K562 (cell line): Measurements from ENCODE around the gene MVP.

Experiments
- EZH2 ChIP-seq: IDR thresholded peaks from 2 replicates; pipeline ENCODE4 v1.6.1; 2012; ENCODE audit warnings: low read depth, mild to moderate bottlenecking, inconsistent platforms, low read length, borderline replicate concordance
- SMAD1 ChIP-seq: fragments of 150-350 bp; IDR thresholded peaks from 2 replicates; pipeline ENCODE4 v1.6.1; 2014; ENCODE audit warnings: low read length, low read depth; ENCODE audit not compliant: partially characterized antibody
- SP2 ChIP-seq: IDR thresholded peaks from 2 replicates; pipeline ENCODE4 v1.6.1; 2011; ENCODE audit warnings: mild to moderate bottlenecking, low read depth, low read length, moderate library complexity; ENCODE audit not compliant: poor library complexity, severe bottlenecking; ENCODE audit errors: extremely low read depth
- TF ChIP-seq, protein P1 (sequence below), 3 experiments: IDR thresholded peaks in 2 of 3; conservative IDR thresholded peaks in 1 of 3; 2 replicates each; pipeline ENCODE4 v1.5.1; 2011 to 2012; ENCODE audit warnings: low read length in 3 of 3, mild to moderate bottlenecking in 3 of 3, control low read depth in 2 of 3, improper control_type of control experiment in 1 of 3, inconsistent platforms in 1 of 3, low read depth in 1 of 3, mixed read lengths in 1 of 3, moderate library complexity in 1 of 3; ENCODE audit not compliant: insufficient read depth in 2 of 3

DNA sequence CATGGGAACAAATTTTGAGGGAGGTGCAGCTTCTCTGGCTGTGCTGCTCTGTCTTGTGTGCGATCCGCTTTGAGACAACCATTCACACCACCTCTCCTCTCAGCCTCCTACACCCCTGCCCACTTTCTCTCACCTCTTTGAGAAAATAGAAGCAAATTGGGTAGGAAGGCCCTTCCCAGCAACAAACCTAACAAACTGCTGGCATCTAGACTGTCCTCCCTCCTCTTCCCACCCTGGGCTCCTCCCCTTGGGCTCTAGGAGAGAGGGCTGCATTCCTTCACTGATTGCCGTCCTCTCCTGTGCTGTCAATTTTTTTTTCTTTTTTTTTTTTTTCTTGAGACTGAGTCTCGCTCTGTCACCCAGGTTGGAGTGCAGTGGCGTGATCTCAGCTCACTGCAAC, 29.2 kb downstream of the MVP start:
- TF ChIP-seq SP2 (no peak), EZH2 (no peak), SMAD1 (no peak)
- TF ChIP-seq, protein P1, sequence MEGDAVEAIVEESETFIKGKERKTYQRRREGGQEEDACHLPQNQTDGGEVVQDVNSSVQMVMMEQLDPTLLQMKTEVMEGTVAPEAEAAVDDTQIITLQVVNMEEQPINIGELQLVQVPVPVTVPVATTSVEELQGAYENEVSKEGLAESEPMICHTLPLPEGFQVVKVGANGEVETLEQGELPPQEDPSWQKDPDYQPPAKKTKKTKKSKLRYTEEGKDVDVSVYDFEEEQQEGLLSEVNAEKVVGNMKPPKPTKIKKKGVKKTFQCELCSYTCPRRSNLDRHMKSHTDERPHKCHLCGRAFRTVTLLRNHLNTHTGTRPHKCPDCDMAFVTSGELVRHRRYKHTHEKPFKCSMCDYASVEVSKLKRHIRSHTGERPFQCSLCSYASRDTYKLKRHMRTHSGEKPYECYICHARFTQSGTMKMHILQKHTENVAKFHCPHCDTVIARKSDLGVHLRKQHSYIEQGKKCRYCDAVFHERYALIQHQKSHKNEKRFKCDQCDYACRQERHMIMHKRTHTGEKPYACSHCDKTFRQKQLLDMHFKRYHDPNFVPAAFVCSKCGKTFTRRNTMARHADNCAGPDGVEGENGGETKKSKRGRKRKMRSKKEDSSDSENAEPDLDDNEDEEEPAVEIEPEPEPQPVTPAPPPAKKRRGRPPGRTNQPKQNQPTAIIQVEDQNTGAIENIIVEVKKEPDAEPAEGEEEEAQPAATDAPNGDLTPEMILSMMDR (IDR thresholded peaks at IDR 0.05 in 2 of 3, conservative IDR thresholded peaks at IDR 0.05 in 1 of 3; ENCODE audit: insufficient read depth in 2 of 3, low read depth in 1 of 3, low read length in 3 of 3), result no peak
